Measurements from ENCODE around the gene VAV1. TPM values are rescaled to one million over a fixed set of nuclear protein-coding genes. Genes with fewer than 3 reads are reported as not detected.
A peak's percentile ranks its signal among the peaks of the same experiment; 100 is the strongest.

VAV1 gene
- total and polyA plus RNA-seq, 9 of the 15 experiments (the other 6 are each of a cell fraction or from before 2014, with no cell fraction given): 0.46 to 20.1 (median 11.1) TPM

DNA sequence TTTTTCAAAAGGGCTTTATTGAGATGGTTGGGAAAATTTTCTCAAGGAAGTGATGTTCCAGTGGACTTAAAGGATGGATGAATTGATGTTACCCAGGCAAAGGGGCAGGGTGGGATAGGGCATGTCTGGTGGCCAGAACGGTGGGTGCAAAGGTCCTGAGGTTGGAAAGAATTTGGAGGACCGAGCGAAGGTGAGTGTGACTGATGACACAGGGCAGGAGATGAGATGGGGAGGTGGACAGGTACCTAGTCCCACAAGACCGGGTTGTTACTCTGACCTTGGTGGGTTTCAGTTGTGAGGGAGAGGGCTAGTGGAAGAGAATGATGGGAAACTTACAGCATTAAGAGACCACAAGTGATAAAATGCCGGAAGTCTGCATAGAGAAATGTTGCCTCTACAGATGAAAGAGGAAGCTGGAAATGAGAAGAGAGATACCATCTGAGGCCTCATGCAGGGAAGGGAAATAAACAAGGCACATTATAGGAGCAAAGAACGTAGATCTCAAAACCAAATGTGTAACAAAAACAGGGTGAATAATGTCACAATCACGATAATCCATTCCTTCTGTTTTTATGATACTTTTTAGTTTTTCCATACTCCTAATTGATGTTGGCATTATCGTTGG, 119.4 kb downstream of the VAV1 start (continued):
- TF ChIP-seq, protein P1, sequence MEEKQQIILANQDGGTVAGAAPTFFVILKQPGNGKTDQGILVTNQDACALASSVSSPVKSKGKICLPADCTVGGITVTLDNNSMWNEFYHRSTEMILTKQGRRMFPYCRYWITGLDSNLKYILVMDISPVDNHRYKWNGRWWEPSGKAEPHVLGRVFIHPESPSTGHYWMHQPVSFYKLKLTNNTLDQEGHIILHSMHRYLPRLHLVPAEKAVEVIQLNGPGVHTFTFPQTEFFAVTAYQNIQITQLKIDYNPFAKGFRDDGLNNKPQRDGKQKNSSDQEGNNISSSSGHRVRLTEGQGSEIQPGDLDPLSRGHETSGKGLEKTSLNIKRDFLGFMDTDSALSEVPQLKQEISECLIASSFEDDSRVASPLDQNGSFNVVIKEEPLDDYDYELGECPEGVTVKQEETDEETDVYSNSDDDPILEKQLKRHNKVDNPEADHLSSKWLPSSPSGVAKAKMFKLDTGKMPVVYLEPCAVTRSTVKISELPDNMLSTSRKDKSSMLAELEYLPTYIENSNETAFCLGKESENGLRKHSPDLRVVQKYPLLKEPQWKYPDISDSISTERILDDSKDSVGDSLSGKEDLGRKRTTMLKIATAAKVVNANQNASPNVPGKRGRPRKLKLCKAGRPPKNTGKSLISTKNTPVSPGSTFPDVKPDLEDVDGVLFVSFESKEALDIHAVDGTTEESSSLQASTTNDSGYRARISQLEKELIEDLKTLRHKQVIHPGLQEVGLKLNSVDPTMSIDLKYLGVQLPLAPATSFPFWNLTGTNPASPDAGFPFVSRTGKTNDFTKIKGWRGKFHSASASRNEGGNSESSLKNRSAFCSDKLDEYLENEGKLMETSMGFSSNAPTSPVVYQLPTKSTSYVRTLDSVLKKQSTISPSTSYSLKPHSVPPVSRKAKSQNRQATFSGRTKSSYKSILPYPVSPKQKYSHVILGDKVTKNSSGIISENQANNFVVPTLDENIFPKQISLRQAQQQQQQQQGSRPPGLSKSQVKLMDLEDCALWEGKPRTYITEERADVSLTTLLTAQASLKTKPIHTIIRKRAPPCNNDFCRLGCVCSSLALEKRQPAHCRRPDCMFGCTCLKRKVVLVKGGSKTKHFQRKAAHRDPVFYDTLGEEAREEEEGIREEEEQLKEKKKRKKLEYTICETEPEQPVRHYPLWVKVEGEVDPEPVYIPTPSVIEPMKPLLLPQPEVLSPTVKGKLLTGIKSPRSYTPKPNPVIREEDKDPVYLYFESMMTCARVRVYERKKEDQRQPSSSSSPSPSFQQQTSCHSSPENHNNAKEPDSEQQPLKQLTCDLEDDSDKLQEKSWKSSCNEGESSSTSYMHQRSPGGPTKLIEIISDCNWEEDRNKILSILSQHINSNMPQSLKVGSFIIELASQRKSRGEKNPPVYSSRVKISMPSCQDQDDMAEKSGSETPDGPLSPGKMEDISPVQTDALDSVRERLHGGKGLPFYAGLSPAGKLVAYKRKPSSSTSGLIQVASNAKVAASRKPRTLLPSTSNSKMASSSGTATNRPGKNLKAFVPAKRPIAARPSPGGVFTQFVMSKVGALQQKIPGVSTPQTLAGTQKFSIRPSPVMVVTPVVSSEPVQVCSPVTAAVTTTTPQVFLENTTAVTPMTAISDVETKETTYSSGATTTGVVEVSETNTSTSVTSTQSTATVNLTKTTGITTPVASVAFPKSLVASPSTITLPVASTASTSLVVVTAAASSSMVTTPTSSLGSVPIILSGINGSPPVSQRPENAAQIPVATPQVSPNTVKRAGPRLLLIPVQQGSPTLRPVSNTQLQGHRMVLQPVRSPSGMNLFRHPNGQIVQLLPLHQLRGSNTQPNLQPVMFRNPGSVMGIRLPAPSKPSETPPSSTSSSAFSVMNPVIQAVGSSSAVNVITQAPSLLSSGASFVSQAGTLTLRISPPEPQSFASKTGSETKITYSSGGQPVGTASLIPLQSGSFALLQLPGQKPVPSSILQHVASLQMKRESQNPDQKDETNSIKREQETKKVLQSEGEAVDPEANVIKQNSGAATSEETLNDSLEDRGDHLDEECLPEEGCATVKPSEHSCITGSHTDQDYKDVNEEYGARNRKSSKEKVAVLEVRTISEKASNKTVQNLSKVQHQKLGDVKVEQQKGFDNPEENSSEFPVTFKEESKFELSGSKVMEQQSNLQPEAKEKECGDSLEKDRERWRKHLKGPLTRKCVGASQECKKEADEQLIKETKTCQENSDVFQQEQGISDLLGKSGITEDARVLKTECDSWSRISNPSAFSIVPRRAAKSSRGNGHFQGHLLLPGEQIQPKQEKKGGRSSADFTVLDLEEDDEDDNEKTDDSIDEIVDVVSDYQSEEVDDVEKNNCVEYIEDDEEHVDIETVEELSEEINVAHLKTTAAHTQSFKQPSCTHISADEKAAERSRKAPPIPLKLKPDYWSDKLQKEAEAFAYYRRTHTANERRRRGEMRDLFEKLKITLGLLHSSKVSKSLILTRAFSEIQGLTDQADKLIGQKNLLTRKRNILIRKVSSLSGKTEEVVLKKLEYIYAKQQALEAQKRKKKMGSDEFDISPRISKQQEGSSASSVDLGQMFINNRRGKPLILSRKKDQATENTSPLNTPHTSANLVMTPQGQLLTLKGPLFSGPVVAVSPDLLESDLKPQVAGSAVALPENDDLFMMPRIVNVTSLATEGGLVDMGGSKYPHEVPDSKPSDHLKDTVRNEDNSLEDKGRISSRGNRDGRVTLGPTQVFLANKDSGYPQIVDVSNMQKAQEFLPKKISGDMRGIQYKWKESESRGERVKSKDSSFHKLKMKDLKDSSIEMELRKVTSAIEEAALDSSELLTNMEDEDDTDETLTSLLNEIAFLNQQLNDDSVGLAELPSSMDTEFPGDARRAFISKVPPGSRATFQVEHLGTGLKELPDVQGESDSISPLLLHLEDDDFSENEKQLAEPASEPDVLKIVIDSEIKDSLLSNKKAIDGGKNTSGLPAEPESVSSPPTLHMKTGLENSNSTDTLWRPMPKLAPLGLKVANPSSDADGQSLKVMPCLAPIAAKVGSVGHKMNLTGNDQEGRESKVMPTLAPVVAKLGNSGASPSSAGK (IDR thresholded peaks at IDR 0.05): peak; percentile 45; the same call in 1 of the 2 replicates
- TF ChIP-seq TEAD4 (IDR thresholded peaks at IDR 0.05; ENCODE audit: low read length) (peak; percentile 59; the same call in 1 of the 2 replicates), TEAD4 (CRISPR knock-in tag; IDR thresholded peaks at IDR 0.05; ENCODE audit: borderline replicate concordance) (no peak), CTBP1 (IDR thresholded peaks at IDR 0.05; ENCODE audit: borderline replicate concordance) (peak; percentile 37; the same call in 1 of the 2 replicates), GMEB1 (CRISPR knock-in tag; IDR thresholded peaks at IDR 0.05) (0 out of 2 replicates have a peak, but pooled peaks have one; percentile 7), SMAD4 (CRISPR knock-in tag; conservative IDR thresholded peaks at IDR 0.05) (0 out of 2 replicates have a peak, but pooled peaks have one; percentile 19), ELF1 (tag; IDR thresholded peaks at IDR 0.05) (peak; percentile 70), CBX1 (IDR thresholded peaks at IDR 0.05; ENCODE audit: low read depth) (peak; percentile 84; the same call in 1 of the 2 replicates), GATA2 (CRISPR knock-in tag; IDR thresholded peaks at IDR 0.05) (peak; percentile 36; the same call in 1 of the 2 replicates), SMARCA5 (IDR thresholded peaks at IDR 0.05) (peak; percentile 75; the same call in 1 of the 2 replicates)
- TF ChIP-seq, protein P2, sequence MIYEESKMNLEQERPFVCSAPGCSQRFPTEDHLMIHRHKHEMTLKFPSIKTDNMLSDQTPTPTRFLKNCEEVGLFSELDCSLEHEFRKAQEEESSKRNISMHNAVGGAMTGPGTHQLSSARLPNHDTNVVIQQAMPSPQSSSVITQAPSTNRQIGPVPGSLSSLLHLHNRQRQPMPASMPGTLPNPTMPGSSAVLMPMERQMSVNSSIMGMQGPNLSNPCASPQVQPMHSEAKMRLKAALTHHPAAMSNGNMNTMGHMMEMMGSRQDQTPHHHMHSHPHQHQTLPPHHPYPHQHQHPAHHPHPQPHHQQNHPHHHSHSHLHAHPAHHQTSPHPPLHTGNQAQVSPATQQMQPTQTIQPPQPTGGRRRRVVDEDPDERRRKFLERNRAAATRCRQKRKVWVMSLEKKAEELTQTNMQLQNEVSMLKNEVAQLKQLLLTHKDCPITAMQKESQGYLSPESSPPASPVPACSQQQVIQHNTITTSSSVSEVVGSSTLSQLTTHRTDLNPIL (CRISPR knock-in tag; IDR thresholded peaks at IDR 0.05): no peak
- TF ChIP-seq, protein P3, sequence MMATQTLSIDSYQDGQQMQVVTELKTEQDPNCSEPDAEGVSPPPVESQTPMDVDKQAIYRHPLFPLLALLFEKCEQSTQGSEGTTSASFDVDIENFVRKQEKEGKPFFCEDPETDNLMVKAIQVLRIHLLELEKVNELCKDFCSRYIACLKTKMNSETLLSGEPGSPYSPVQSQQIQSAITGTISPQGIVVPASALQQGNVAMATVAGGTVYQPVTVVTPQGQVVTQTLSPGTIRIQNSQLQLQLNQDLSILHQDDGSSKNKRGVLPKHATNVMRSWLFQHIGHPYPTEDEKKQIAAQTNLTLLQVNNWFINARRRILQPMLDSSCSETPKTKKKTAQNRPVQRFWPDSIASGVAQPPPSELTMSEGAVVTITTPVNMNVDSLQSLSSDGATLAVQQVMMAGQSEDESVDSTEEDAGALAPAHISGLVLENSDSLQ (IDR thresholded peaks at IDR 0.05): peak; percentile 20; the same call in 1 of the 2 replicates

All from K562 (cell line).